GM20000 (cell line): ENCODE measurements around the gene ADAMTSL1.

Experiments used
- DNase-seq: peaks from one replicate; pipeline ENCODE4 v3.0.0; 2012; ENCODE audit warnings: low spot score
- TF ChIP-seq, protein P1 (sequence below): IDR thresholded peaks from 2 replicates; pipeline ENCODE4 v1.5.1; 2012; ENCODE audit warnings: mild to moderate bottlenecking, control low read depth; ENCODE audit errors: extremely low read depth, missing control alignments

ADAMTSL1 gene

DNA sequence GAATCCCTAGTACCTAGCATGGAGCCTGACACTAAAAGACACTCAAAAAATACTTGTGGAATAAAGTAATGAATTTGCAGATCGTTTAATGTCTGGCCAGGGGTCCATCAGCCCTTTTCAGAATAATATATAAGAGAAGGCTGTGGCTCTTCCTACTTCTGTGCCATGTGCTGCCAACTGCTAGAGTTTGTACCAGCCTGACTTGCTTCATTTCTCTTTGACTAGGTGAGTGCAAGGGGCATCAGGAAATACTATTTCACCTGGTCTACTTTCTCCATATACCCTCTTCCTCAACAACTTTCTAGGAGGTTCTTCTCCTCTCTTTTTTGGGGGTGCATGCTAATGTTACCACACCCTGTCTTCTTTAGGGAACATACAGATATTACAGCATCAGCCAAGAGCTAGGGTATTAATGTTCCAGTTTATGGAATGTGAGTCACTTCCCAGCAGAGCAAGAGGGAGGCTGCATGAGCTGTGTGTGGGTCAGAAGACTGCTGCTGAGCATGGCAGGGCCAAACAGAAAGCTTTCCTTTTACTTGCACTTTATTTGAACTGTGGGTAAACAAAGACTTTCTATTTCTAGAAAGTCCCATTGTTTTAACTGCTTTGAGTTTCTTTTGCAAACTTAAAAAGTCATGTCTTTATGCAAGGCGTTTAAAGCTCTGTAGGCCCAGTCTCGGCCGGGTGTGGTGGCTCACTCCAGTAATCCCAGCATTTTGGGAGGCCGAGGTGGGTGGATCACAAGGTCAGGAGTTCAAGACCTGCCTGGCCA is 158.9 kb downstream of the ADAMTSL1 start:
- TF ChIP-seq, protein P1, sequence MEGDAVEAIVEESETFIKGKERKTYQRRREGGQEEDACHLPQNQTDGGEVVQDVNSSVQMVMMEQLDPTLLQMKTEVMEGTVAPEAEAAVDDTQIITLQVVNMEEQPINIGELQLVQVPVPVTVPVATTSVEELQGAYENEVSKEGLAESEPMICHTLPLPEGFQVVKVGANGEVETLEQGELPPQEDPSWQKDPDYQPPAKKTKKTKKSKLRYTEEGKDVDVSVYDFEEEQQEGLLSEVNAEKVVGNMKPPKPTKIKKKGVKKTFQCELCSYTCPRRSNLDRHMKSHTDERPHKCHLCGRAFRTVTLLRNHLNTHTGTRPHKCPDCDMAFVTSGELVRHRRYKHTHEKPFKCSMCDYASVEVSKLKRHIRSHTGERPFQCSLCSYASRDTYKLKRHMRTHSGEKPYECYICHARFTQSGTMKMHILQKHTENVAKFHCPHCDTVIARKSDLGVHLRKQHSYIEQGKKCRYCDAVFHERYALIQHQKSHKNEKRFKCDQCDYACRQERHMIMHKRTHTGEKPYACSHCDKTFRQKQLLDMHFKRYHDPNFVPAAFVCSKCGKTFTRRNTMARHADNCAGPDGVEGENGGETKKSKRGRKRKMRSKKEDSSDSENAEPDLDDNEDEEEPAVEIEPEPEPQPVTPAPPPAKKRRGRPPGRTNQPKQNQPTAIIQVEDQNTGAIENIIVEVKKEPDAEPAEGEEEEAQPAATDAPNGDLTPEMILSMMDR: no peak
- DNase-seq: no peak

DNA sequence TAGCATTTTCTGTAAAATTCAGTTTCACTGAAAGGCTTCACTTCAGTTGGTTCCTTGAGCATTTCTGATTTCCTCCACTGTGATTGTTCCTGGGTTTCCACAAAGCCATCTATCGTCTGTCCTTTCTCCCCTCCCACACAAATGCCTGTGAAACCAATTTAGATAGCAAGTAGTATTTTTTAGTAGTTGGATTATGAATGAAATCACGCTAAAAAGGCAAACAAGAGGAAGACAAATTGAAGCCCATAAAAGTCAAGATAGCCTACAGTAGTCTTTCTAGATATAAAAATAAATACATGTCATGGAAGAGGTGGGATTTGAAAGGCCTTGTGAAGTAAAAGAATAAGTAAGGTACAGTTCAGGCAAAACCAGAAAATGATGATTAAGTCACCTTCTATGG is 162.8 kb downstream of the ADAMTSL1 start:
- TF ChIP-seq, protein P1: no peak
- DNase-seq: no peak

DNA sequence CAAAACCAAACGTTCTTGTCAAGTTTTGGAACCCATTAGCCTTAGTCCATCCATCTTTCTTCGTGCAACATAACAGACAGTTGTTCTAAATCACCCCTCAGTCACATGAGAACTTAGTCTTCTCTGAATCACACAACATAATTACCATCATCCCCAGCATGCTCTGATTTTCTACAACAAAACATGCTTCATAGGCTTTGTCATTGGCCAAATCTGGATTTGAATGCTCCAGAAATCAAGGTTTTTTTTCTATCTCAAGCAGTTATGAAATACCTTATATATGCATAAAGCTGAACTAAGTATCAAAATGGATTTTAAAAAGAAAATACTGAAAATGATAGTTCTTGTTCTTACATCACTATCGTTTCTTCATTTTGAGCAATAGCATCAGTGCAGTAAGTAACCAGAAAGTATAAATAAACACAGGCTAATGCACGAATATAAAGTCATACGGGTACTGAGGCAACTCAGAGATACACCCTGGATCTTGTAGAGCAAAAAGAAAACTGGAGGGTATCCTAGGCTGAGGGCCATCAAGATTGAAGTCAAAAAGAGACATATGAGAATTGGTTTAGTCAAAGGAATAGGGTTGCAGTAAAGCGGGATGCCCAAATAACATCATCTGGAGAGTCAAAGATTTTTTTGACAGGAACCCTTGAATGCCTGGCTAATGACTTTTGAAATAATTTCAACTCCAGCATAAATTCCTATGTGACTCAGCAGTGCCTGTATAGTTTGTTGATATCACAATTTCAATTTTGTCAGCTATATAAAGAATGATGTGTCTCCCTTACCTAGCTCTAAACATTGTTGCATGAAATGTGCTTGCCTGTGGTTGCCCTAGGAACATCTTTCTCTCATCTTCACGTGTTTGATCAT is 164.7 kb downstream of the ADAMTSL1 start:
- TF ChIP-seq, protein P1: no peak
- no peak for DNase-seq

- TF ChIP-seq, protein P1: no peak
- no peak for DNase-seq
These were observed 166.0 kb downstream of the ADAMTSL1 start for GRCh38 chr9:18639911-18640310.

GRCh38 chr9:18658804-18659705 is 185.1 kb downstream of the ADAMTSL1 start:
- TF ChIP-seq, protein P1: no peak
- DNase-seq: no peak

DNA sequence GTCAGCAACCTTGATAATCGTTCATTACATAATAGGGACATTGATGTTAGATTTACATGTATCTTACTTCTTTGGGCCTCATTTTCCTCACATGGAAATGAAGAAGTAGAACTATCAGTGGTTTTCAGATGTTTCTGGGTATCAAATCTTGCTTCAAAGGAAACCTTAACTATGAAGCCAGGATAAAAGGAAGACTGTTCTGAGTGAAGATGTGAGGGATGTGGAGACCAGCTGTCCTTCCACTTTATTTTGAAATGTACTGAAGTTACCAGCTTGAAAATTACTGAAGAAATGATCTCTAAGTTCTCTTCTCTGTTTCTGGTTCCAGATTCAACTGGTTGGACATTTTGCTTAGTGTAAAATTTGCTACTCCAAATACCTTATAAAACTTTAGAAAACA is 186.0 kb downstream of the ADAMTSL1 start:
- TF ChIP-seq, protein P1: no peak
- no peak for DNase-seq
